ENCODE measurements around the gene ERICH6B.
"Not testable (repeated sequence)": the region's sequence is repeated elsewhere in the genome, so short reads cannot be mapped to it uniquely, and the experiment has no call there.

Gene ERICH6B

DNA sequence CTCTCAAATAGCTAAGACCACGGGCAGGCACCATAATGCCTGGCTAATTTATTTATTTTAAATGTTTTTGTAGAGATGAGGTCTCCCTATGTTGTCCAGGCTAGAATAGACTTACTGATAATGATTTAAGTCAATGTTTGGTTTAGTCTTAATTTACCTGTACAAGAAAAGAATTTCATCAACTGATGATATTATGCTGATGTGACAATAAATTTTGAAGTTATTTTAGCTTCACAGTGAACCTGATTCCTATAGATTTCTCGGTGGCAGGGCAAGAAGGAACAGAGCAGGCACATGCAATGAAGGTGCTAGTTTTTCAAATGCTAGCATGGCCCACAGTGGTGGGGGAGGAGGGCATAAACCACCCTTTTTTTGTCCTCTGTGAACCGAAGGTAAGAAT, 44.0 kb upstream of the ERICH6B start:
- H3K36me3 ChIP-seq (ENCODE audit: insufficient read depth, low read length), result no peaks in the 10 kb centered on the region
- H3K9me3 ChIP-seq (ENCODE audit: low read length), result no peaks in the 10 kb centered on the region
- no peaks in the 10 kb centered on the region for H4K20me1 ChIP-seq (ENCODE audit: insufficient read depth, low read length)
- H3K27me3 ChIP-seq (ENCODE audit: insufficient read depth, low read length), result no peaks in the 10 kb centered on the region
- H3K9me2 ChIP-seq (ENCODE audit: low read depth, low read length), result no peaks in the 10 kb centered on the region
- no peak overlapping the region for H3K4me2 ChIP-seq (ENCODE audit: low read length)
- no peaks in the 10 kb centered on the region for H3K79me2 ChIP-seq (ENCODE audit: insufficient read depth, low read length)
- H3K4me1 ChIP-seq (ENCODE audit: insufficient read depth, low read length, severe bottlenecking), result no peaks in the 10 kb centered on the region
- no peaks in the 10 kb centered on the region for H3F3A ChIP-seq (ENCODE audit: insufficient read depth, low read length)
- H2AFZ ChIP-seq (ENCODE audit: low read length), result no peak overlapping the region
- H3K9ac ChIP-seq (ENCODE audit: low read length), result no peak overlapping the region
- H3K27ac ChIP-seq (ENCODE audit: low read depth, low read length, poor library complexity, severe bottlenecking), result no peak overlapping the region
- no peak overlapping the region for H3K4me3 ChIP-seq (ENCODE audit: low read depth, low read length, poor library complexity, severe bottlenecking)
- no peak for TF ChIP-seq EZH2 (IDR thresholded peaks at IDR 0.05; ENCODE audit: borderline replicate concordance, low read length)
- TF ChIP-seq CTCF (IDR thresholded peaks at IDR 0.05; ENCODE audit: low read length), result no peak

DNA sequence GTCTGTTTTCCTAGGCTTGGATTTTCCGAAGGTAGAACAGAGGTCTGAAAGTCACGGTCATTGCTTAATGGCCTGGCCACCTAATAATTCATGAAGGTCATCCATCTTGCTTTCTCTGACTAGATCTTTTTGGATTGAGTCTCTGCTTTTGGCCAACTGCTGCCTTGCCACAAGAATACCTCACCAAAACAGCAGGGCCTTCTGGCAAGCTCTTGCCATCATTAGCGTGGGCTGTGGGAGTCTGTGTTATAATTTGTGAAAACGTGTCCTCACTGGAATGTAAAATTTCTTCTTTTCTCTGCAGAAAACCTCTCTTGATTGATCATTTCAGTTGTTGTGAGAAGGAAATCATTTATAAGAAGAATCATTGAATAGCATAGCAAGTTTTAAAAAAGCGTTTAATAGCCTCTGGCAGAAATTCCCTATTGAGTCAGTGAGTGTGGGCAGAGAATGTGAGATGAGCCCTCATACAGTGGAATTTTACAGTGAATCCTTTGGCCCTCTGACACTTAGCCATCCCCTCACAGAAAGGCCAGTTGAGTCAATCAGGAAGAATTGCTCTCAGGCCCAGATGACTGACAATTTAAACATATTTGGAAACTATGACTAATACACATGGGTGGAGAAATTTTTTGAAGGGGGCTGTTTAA, 43.2 kb upstream of the ERICH6B start:
- Histone ChIP-seq H3K4me2 (ENCODE audit: low read length) (no peak overlapping the region), H3K79me2 (ENCODE audit: insufficient read depth, low read length) (no peaks in the 10 kb centered on the region), H3K9me3 (ENCODE audit: low read length) (no peaks in the 10 kb centered on the region), H3K36me3 (ENCODE audit: insufficient read depth, low read length) (no peaks in the 10 kb centered on the region), H3K9ac (ENCODE audit: low read length) (no peak overlapping the region), H3K4me3 (ENCODE audit: low read depth, low read length, poor library complexity, severe bottlenecking) (no peak overlapping the region), H3K4me1 (ENCODE audit: insufficient read depth, low read length, severe bottlenecking) (no peaks in the 10 kb centered on the region), H3F3A (ENCODE audit: insufficient read depth, low read length) (no peaks in the 10 kb centered on the region), H3K27ac (ENCODE audit: low read depth, low read length, poor library complexity, severe bottlenecking) (no peak overlapping the region), H2AFZ (ENCODE audit: low read length) (no peak overlapping the region), H3K9me2 (ENCODE audit: low read depth, low read length) (no peaks in the 10 kb centered on the region), H3K27me3 (ENCODE audit: insufficient read depth, low read length) (no peaks in the 10 kb centered on the region), H4K20me1 (ENCODE audit: insufficient read depth, low read length) (no peaks in the 10 kb centered on the region)
- TF ChIP-seq EZH2 (IDR thresholded peaks at IDR 0.05; ENCODE audit: borderline replicate concordance, low read length) (no peak), CTCF (IDR thresholded peaks at IDR 0.05; ENCODE audit: low read length) (no peak)

- no peak for TF ChIP-seq CTCF (IDR thresholded peaks at IDR 0.05; ENCODE audit: low read length)
- TF ChIP-seq EZH2 (IDR thresholded peaks at IDR 0.05; ENCODE audit: borderline replicate concordance, low read length), result no peak
- Histone ChIP-seq H3K9me3 (ENCODE audit: low read length) (no peaks in the 10 kb centered on the region), H3F3A (ENCODE audit: insufficient read depth, low read length) (no peaks in the 10 kb centered on the region), H3K27me3 (ENCODE audit: insufficient read depth, low read length) (no peaks in the 10 kb centered on the region), H3K9ac (ENCODE audit: low read length) (no peak overlapping the region), H3K4me3 (ENCODE audit: low read depth, low read length, poor library complexity, severe bottlenecking) (no peak overlapping the region), H3K4me1 (ENCODE audit: insufficient read depth, low read length, severe bottlenecking) (no peaks in the 10 kb centered on the region), H3K4me2 (ENCODE audit: low read length) (no peak overlapping the region), H3K79me2 (ENCODE audit: insufficient read depth, low read length) (no peaks in the 10 kb centered on the region), H2AFZ (ENCODE audit: low read length) (no peak overlapping the region), H3K27ac (ENCODE audit: low read depth, low read length, poor library complexity, severe bottlenecking) (no peak overlapping the region), H3K36me3 (ENCODE audit: insufficient read depth, low read length) (no peaks in the 10 kb centered on the region), H4K20me1 (ENCODE audit: insufficient read depth, low read length) (no peaks in the 10 kb centered on the region), H3K9me2 (ENCODE audit: low read depth, low read length) (no peaks in the 10 kb centered on the region)
These were observed 39.3 kb upstream of the ERICH6B start for GRCh38 chr13:45654633-45655349.

- not testable (repeated sequence) for H3K4me2 ChIP-seq (ENCODE audit: low read length); H3K27me3 ChIP-seq (ENCODE audit: insufficient read depth, low read length); H3K9me2 ChIP-seq (ENCODE audit: low read depth, low read length); H3K79me2 ChIP-seq (ENCODE audit: insufficient read depth, low read length); H3K4me1 ChIP-seq (ENCODE audit: insufficient read depth, low read length, severe bottlenecking); H3K9ac ChIP-seq (ENCODE audit: low read length); H3F3A ChIP-seq (ENCODE audit: insufficient read depth, low read length); H3K4me3 ChIP-seq (ENCODE audit: low read depth, low read length, poor library complexity, severe bottlenecking); H3K9me3 ChIP-seq (ENCODE audit: low read length); H3K36me3 ChIP-seq (ENCODE audit: insufficient read depth, low read length); H4K20me1 ChIP-seq (ENCODE audit: insufficient read depth, low read length); H3K27ac ChIP-seq (ENCODE audit: low read depth, low read length, poor library complexity, severe bottlenecking); H2AFZ ChIP-seq (ENCODE audit: low read length)
These were observed 29.7 kb upstream of the ERICH6B start for GRCh38 chr13:45645263-45645662.

DNA sequence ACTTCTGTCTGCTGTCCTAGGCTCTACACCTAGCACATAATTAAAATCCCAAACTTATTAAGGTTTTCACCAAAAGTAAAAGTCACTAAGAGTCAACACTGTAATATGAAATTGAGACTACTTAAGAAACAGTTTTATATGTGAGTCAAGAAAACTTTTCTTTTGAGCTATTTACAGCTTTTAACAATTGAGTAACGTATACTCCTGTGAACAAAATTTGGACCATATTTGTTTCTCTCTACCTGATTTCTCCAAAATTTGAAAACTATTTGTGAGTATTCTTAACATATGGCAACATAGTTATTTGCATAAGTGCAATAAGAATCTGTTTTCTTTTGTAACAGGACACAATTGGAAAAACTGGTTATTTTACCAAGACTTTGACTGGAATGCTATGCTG, 26.6 kb upstream of the ERICH6B start:
- H3K36me3 ChIP-seq (ENCODE audit: insufficient read depth, low read length); H2AFZ ChIP-seq (ENCODE audit: low read length); H3K4me3 ChIP-seq (ENCODE audit: low read depth, low read length, poor library complexity, severe bottlenecking); H3K27ac ChIP-seq (ENCODE audit: low read depth, low read length, poor library complexity, severe bottlenecking); H3F3A ChIP-seq (ENCODE audit: insufficient read depth, low read length); H3K27me3 ChIP-seq (ENCODE audit: insufficient read depth, low read length); H3K4me1 ChIP-seq (ENCODE audit: insufficient read depth, low read length, severe bottlenecking); H3K9me2 ChIP-seq (ENCODE audit: low read depth, low read length); H3K9me3 ChIP-seq (ENCODE audit: low read length); H3K9ac ChIP-seq (ENCODE audit: low read length); H4K20me1 ChIP-seq (ENCODE audit: insufficient read depth, low read length); H3K4me2 ChIP-seq (ENCODE audit: low read length); H3K79me2 ChIP-seq (ENCODE audit: insufficient read depth, low read length): not testable (repeated sequence)

Data from OCI-LY1 (cell line).